Neuronal stem cell (in vitro differentiated cells): ENCODE data around the gene UPF2.

Experiments used
- DNase-seq: peaks from one replicate; pipeline ENCODE4 v3.0.0-alpha.2; 2013; ENCODE audit warnings: low spot score
- H2AFZ ChIP-seq: one replicate; pipeline ENCODE4 v1.6.1; 2013; ENCODE audit warnings: mild to moderate bottlenecking, low read length, inconsistent platforms
- H2AK5ac ChIP-seq: 2 replicates; pipeline ENCODE4 v1.6.1; 2013; ENCODE audit warnings: low read depth, mild to moderate bottlenecking, inconsistent platforms, low read length, moderate library complexity, mixed read lengths
- H2BK120ac ChIP-seq: 2 replicates; pipeline ENCODE4 v1.6.1; 2013; ENCODE audit warnings: low read depth, mild to moderate bottlenecking, inconsistent platforms, low read length, moderate library complexity, mixed read lengths
- H2BK12ac ChIP-seq: one replicate; pipeline ENCODE4 v1.6.1; 2013; ENCODE audit warnings: low read length, inconsistent platforms
- H2BK15ac ChIP-seq: 2 replicates; pipeline ENCODE4 v1.6.1; 2013; ENCODE audit warnings: mild to moderate bottlenecking, low read length, inconsistent platforms, mixed read lengths
- H2BK5ac ChIP-seq: one replicate; pipeline ENCODE4 v1.6.1; 2013; ENCODE audit warnings: inconsistent platforms, mild to moderate bottlenecking, low read length, moderate library complexity
- H3K14ac ChIP-seq: one replicate; pipeline ENCODE4 v1.6.1; 2013; ENCODE audit warnings: low read length, inconsistent platforms
- H3K18ac ChIP-seq: 2 replicates; pipeline ENCODE4 v1.6.1; 2013; ENCODE audit warnings: low read length, inconsistent platforms
- H3K23ac ChIP-seq: 2 replicates; pipeline ENCODE4 v1.6.1; 2013; ENCODE audit warnings: low read depth, mild to moderate bottlenecking, mixed read lengths, low read length, inconsistent platforms; ENCODE audit not compliant: poor library complexity
- H3K27ac ChIP-seq: replicated peaks from 3 replicates; pipeline ENCODE4 v1.5.1; 2013; ENCODE audit warnings: low read length, inconsistent platforms
- H3K27me3 ChIP-seq, 3 experiments: 2 replicates each; pipeline ENCODE4 v1.6.1; 2013; ENCODE audit warnings: low read length in 3 of 3, mild to moderate bottlenecking in 2 of 3, inconsistent platforms in 1 of 3, low read depth in 1 of 3, mixed read lengths in 1 of 3, moderate library complexity in 1 of 3; ENCODE audit not compliant: control insufficient read depth in 3 of 3, insufficient read depth in 3 of 3
- H3K36me3 ChIP-seq, 2 donors: replicated peaks in 1 of 2; 2 replicates each; pipeline ENCODE4 v1.6.1; 2013; ENCODE audit warnings: low read length in 2 of 2; ENCODE audit not compliant: control insufficient read depth in 2 of 2, insufficient read depth in 2 of 2
- H3K4ac ChIP-seq: 2 replicates; pipeline ENCODE4 v1.6.1; 2013; ENCODE audit warnings: inconsistent platforms, mild to moderate bottlenecking, low read length, moderate library complexity
- H3K4me1 ChIP-seq, 2 donors: 1 replicate in 1 of 2; 2 replicates in 1 of 2; pipeline ENCODE4 v1.6.1; 2013; ENCODE audit warnings: low read length in 2 of 2, low read depth in 1 of 2; ENCODE audit not compliant: control insufficient read depth in 2 of 2, insufficient read depth in 1 of 2
- H3K4me2 ChIP-seq: one replicate; pipeline ENCODE4 v1.6.1; 2013; ENCODE audit warnings: mild to moderate bottlenecking, low read length, inconsistent platforms; ENCODE audit not compliant: insufficient read depth, poor library complexity, severe bottlenecking
- H3K4me3 ChIP-seq, 2 donors: 2 replicates each; pipeline ENCODE4 v1.5.1; 2013; ENCODE audit warnings: low read length in 2 of 2, mild to moderate bottlenecking in 2 of 2, inconsistent platforms in 1 of 2, moderate library complexity in 1 of 2
- H3K79me1 ChIP-seq: one replicate; pipeline ENCODE4 v1.6.1; 2013; ENCODE audit warnings: low read depth, mild to moderate bottlenecking, inconsistent platforms, low read length, moderate library complexity
- H3K9ac ChIP-seq: one replicate; pipeline ENCODE4 v1.6.1; 2013; ENCODE audit warnings: mild to moderate bottlenecking, low read depth, low read length, inconsistent platforms; ENCODE audit not compliant: poor library complexity
- H3K9me3 ChIP-seq, 2 donors: replicated peaks in 1 of 2; 2 replicates each; pipeline versions ENCODE3 to v1.6.1; 2013; ENCODE audit warnings: low read length in 2 of 2, mild to moderate bottlenecking in 2 of 2, inconsistent platforms in 1 of 2, low read depth in 1 of 2, mixed read lengths in 1 of 2, moderate library complexity in 1 of 2; ENCODE audit not compliant: control insufficient read depth in 2 of 2, insufficient read depth in 1 of 2
- H4K8ac ChIP-seq: one replicate; pipeline ENCODE4 v1.6.1; 2013; ENCODE audit warnings: low read depth, mild to moderate bottlenecking, inconsistent platforms, low read length, moderate library complexity
- H4K91ac ChIP-seq: one replicate; pipeline ENCODE4 v1.6.1; 2013; ENCODE audit warnings: low read length, low read depth, mild to moderate bottlenecking, inconsistent platforms; ENCODE audit not compliant: poor library complexity
- WGBS, 2 donors: extraction: QIAGEN DNeasy Blood & Tissue Kit; methylation state at CpG; one replicate each; pipeline ENCODE4 v1.1.7; 2013; ENCODE audit warnings: missing lambda C conversion rate in 2 of 2, mixed read lengths in 1 of 2; ENCODE audit not compliant: insufficient read length in 2 of 2, insufficient replicate concordance in 1 of 2; ENCODE audit errors: extremely low coverage in 2 of 2; 5-methylcytosine and 5-hydroxymethylcytosine counted together

UPF2 gene

GRCh38 chr10:11909618-11910017 is 133.0 kb downstream of the UPF2 start:
- no peak overlapping the region for H3K4me3 ChIP-seq
- H3K23ac ChIP-seq = no peak overlapping the region
- no peak overlapping the region for H2AFZ ChIP-seq
- H3K14ac ChIP-seq = peak overlapping the region; percentile 17
- H2BK15ac ChIP-seq = no peak overlapping the region
- no peak overlapping the region for H3K4ac ChIP-seq
- H2BK5ac ChIP-seq = peak overlapping the region; percentile 87
- H3K9me3 ChIP-seq = peaks cover 0 to 2% of the 10 kb centered on the region in 2 donors
- no peak overlapping the region for H3K9ac ChIP-seq
- H2AK5ac ChIP-seq = peak overlapping the region; percentile 90
- no peak overlapping the region for H3K4me2 ChIP-seq
- no peak overlapping the region for H4K91ac ChIP-seq
- WGBS, 2 donors = no CpG with 5 or more reads among the region's 10 CpGs
- H3K79me1 ChIP-seq = no peaks in the 10 kb centered on the region
- no peak overlapping the region for H4K8ac ChIP-seq
- H2BK120ac ChIP-seq = no peak overlapping the region
- peak overlapping the region; percentile 83 for H3K18ac ChIP-seq
- no peaks in the 10 kb centered on the region for H3K36me3 ChIP-seq
- H3K27ac ChIP-seq = no peak overlapping the region
- H3K27me3 ChIP-seq = no peaks in the 10 kb centered on the region
- H3K4me1 ChIP-seq = peaks cover 6 to 10% of the 10 kb centered on the region in 2 donors
- no peak for DNase-seq
- peak overlapping the region; percentile 94 for H2BK12ac ChIP-seq

GRCh38 chr10:11908991-11909390 is 133.6 kb downstream of the UPF2 start:
- WGBS, 2 donors = no CpG with 5 or more reads among the region's 11 CpGs

GRCh38 chr10:11908536-11908935 is 134.1 kb downstream of the UPF2 start:
- Histone ChIP-seq H3K79me1 (no peaks in the 10 kb centered on the region), H3K9me3 (peaks cover 0 to 2% of the 10 kb centered on the region in 2 donors), H3K14ac (peak overlapping the region; percentile 79), H3K36me3 (no peaks in the 10 kb centered on the region), H2AFZ (peak overlapping the region; percentile 45), H3K23ac (peak overlapping the region; percentile 39), H3K4ac (no peak overlapping the region), H3K4me2 (no peak overlapping the region), H2BK12ac (no peak overlapping the region), H3K9ac (no peak overlapping the region), H2BK120ac (no peak overlapping the region), H4K8ac (peak overlapping the region; percentile 0), H3K27me3 (no peaks in the 10 kb centered on the region), H3K4me1 (peaks cover 6 to 10% of the 10 kb centered on the region in 2 donors), H2AK5ac (peak overlapping the region; percentile 96), H3K4me3 (no peak overlapping the region), H3K27ac (no peak overlapping the region), H2BK5ac (peak overlapping the region; percentile 60), H3K18ac (peak overlapping the region; percentile 87), H4K91ac (no peak overlapping the region), H2BK15ac (peak overlapping the region; percentile 15)
- DNase-seq = no peak
- WGBS, 2 donors = no CpG with 5 or more reads among the region's 10 CpGs

More at GRCh38 chr10:11908991-11909390, 133.6 kb downstream of the UPF2 start:
- Histone ChIP-seq H3K4me2 (no peak overlapping the region), H2BK120ac (no peak overlapping the region), H4K91ac (no peak overlapping the region), H3K9ac (no peak overlapping the region), H3K4ac (no peak overlapping the region), H3K79me1 (no peaks in the 10 kb centered on the region), H3K9me3 (peaks cover 0 to 2% of the 10 kb centered on the region in 2 donors), H2BK15ac (peak overlapping the region; percentile 15), H3K4me1 (peaks cover 6 to 10% of the 10 kb centered on the region in 2 donors), H3K4me3 (no peak overlapping the region), H3K36me3 (no peaks in the 10 kb centered on the region), H2AFZ (no peak overlapping the region), H3K14ac (peak overlapping the region; percentile 79), H4K8ac (peak overlapping the region; percentile 0), H3K27me3 (no peaks in the 10 kb centered on the region), H3K27ac (no peak overlapping the region), H3K18ac (peak overlapping the region; percentile 87), H3K23ac (peak overlapping the region; percentile 39), H2AK5ac (peak overlapping the region; percentile 96), H2BK5ac (peak overlapping the region; percentile 60), H2BK12ac (no peak overlapping the region)
- no peak for DNase-seq

- peak overlapping the region; percentile 87 for H3K18ac ChIP-seq
- H3K4me2 ChIP-seq = no peak overlapping the region
- no peaks in the 10 kb centered on the region for H3K79me1 ChIP-seq
- H2BK15ac ChIP-seq = peak overlapping the region; percentile 38
- H3K27me3 ChIP-seq = no peaks in the 10 kb centered on the region
- H3K14ac ChIP-seq = no peak overlapping the region
- H2BK120ac ChIP-seq = no peak overlapping the region
- no CpG with 5 or more reads among the region's 18 CpGs for whole genome bisulfite sequencing, 2 donors
- H3K9me3 ChIP-seq = peaks cover 0 to 2% of the 10 kb centered on the region in 2 donors
- no peak overlapping the region for H3K4me3 ChIP-seq
- DNase-seq = no peak
- H3K27ac ChIP-seq = no peak overlapping the region
- no peak overlapping the region for H3K23ac ChIP-seq
- no peaks in the 10 kb centered on the region for H3K36me3 ChIP-seq
- H4K8ac ChIP-seq = no peak overlapping the region
- H3K4ac ChIP-seq = peak overlapping the region; percentile 29
- no peak overlapping the region for H4K91ac ChIP-seq
- H2BK12ac ChIP-seq = no peak overlapping the region
- peak overlapping the region; percentile 94 for H2AK5ac ChIP-seq
- H3K9ac ChIP-seq = no peak overlapping the region
- no peak overlapping the region for H2BK5ac ChIP-seq
- H2AFZ ChIP-seq = peak overlapping the region; percentile 45
- H3K4me1 ChIP-seq = peaks cover 4 to 6% of the 10 kb centered on the region in 2 donors
Measured at GRCh38 chr10:11907914-11908313, 134.7 kb downstream of the UPF2 start.
